ENCODE results near the gene STRIT1.
"Not testable (repeated sequence)": the region's sequence is repeated elsewhere in the genome, so short reads cannot be mapped to it uniquely, and the experiment has no call there.

Gene STRIT1

GRCh38 chr3:155312781-155313180 lies 19.3 kb upstream of the STRIT1 start:
- no peak for DNase-seq

GRCh38 chr3:155309581-155309980 lies 16.1 kb upstream of the STRIT1 start:
- no peak for DNase-seq

- DNase-seq: no peak
Measured at GRCh38 chr3:155308831-155309230, 15.3 kb upstream of the STRIT1 start.

GRCh38 chr3:155307183-155307582 lies 13.7 kb upstream of the STRIT1 start:
- no peak for DNase-seq

- no peak for DNase-seq
Measured at GRCh38 chr3:155304394-155304793, 10.9 kb upstream of the STRIT1 start.

GRCh38 chr3:155303540-155304097 lies 10.1 kb upstream of the STRIT1 start:
- no peak for DNase-seq

GRCh38 chr3:155302891-155303290 lies 9.4 kb upstream of the STRIT1 start:
- no peak for DNase-seq

- DNase-seq: no peak
Measured at GRCh38 chr3:155302481-155302880, 9.0 kb upstream of the STRIT1 start.

GRCh38 chr3:155297100-155297499 lies 3.6 kb upstream of the STRIT1 start:
- DNase-seq: no peak

GRCh38 chr3:155296413-155296812 lies 2.9 kb upstream of the STRIT1 start:
- no peak for DNase-seq

- no peak for DNase-seq
Measured at GRCh38 chr3:155292693-155293092, 790 bp downstream of the STRIT1 start.

GRCh38 chr3:155292133-155292532 lies 1.4 kb downstream of the STRIT1 start:
- no peak for DNase-seq

- no peak for DNase-seq
Measured at GRCh38 chr3:155286736-155287135, 6.7 kb downstream of the STRIT1 start.

GRCh38 chr3:155285936-155286335 lies 7.5 kb downstream of the STRIT1 start:
- no peak for DNase-seq

- DNase-seq: no peak
Measured at GRCh38 chr3:155283092-155284056, 10.1 kb downstream of the STRIT1 start.

GRCh38 chr3:155282385-155283091 lies 10.9 kb downstream of the STRIT1 start:
- DNase-seq: no peak

GRCh38 chr3:155281912-155282311 lies 11.6 kb downstream of the STRIT1 start:
- DNase-seq: no peak

- not testable (repeated sequence) for DNase-seq
Measured at GRCh38 chr3:155276089-155276488, 17.4 kb downstream of the STRIT1 start.

- DNase-seq: not testable (repeated sequence)
Measured at GRCh38 chr3:155275159-155275754, 18.2 kb downstream of the STRIT1 start.

- DNase-seq: not testable (repeated sequence)
Measured at GRCh38 chr3:155274435-155274834, 19.0 kb downstream of the STRIT1 start.

GRCh38 chr3:155271343-155271613 lies 22.2 kb downstream of the STRIT1 start:
- DNase-seq: no peak

GRCh38 chr3:155270485-155271342 lies 22.8 kb downstream of the STRIT1 start:
- no peak for DNase-seq

Measured in right forelimb (tissue), 1 donor.